ENCODE data around the gene OR51G2.

The OR51G2 gene

DNA sequence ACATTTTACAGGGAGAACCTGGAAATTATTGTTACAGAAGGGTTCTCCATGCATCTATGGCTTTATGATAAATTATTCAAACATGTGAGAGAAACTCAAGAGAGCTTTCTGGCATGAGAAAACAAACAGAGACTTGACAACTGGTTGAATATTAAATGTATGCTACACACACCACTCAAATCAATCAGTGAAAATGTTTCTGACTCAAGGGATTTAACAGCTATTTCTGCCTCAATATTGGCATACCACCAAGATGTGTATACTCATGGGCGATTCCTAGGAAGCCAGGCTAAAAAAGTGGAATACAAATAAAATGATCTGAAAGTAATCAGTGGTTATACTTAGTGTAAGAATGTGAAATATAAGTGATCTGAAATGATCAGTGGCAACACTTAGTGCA, 53.3 kb downstream of the OR51G2 start:
- DNase-seq (ENCODE audit: low read depth) = no peak
- H3K4me3 ChIP-seq (ENCODE audit: low read depth, low read length) = no peak overlapping the region
- TF ChIP-seq, protein P1, sequence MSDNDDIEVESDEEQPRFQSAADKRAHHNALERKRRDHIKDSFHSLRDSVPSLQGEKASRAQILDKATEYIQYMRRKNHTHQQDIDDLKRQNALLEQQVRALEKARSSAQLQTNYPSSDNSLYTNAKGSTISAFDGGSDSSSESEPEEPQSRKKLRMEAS (IDR thresholded peaks at IDR 0.05; ENCODE audit: low read depth, low read length) = no peak
- TF ChIP-seq POLR2A (IDR thresholded peaks at IDR 0.05; ENCODE audit: extremely low read depth, insufficient read length) (no peak), MYC (IDR thresholded peaks at IDR 0.05; ENCODE audit: low read depth, low read length) (no peak)
- TF ChIP-seq, protein P2, sequence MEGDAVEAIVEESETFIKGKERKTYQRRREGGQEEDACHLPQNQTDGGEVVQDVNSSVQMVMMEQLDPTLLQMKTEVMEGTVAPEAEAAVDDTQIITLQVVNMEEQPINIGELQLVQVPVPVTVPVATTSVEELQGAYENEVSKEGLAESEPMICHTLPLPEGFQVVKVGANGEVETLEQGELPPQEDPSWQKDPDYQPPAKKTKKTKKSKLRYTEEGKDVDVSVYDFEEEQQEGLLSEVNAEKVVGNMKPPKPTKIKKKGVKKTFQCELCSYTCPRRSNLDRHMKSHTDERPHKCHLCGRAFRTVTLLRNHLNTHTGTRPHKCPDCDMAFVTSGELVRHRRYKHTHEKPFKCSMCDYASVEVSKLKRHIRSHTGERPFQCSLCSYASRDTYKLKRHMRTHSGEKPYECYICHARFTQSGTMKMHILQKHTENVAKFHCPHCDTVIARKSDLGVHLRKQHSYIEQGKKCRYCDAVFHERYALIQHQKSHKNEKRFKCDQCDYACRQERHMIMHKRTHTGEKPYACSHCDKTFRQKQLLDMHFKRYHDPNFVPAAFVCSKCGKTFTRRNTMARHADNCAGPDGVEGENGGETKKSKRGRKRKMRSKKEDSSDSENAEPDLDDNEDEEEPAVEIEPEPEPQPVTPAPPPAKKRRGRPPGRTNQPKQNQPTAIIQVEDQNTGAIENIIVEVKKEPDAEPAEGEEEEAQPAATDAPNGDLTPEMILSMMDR (IDR thresholded peaks at IDR 0.05; ENCODE audit: low read depth, low read length) = no peak

DNA sequence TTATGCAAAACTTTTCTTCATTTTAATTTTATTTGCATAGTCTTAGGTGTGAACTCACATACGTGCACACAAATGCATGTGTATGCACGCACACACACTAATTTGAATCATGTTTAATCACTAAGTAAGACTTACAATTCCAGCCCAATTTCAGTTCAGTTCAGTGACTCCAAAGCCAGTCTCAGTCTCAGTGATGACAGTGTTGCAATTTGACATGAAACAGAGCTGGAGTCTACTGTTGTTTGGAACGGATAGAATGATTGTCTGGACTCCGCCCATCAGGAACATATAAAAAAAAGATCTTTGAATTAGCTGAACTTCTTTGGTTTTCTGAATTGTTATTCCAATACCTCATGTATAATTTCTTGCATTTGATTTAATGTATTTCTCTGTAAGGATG, 55.3 kb downstream of the OR51G2 start:
- DNase-seq (ENCODE audit: low read depth) = no peak
- H3K4me3 ChIP-seq (ENCODE audit: low read depth, low read length) = no peak overlapping the region
- TF ChIP-seq, protein P2 (IDR thresholded peaks at IDR 0.05; ENCODE audit: low read depth, low read length) = no peak
- TF ChIP-seq, protein P1 (IDR thresholded peaks at IDR 0.05; ENCODE audit: low read depth, low read length) = no peak
- TF ChIP-seq MYC (IDR thresholded peaks at IDR 0.05; ENCODE audit: low read depth, low read length) = no peak
- no peak for TF ChIP-seq POLR2A (IDR thresholded peaks at IDR 0.05; ENCODE audit: extremely low read depth, insufficient read length)
